Testis (tissue), 2 donors: ENCODE data around the gene DIAPH2.

ENCODE experiments used
- POLR2A ChIP-seq: fragments of 450-650 bp; IDR thresholded peaks from one replicate; pipeline ENCODE4 v1.6.1; 2017; ENCODE audit warnings: antibody characterized with exemption, mild to moderate bottlenecking, moderate library complexity
- TF ChIP-seq, protein P1 (sequence below), 3 experiments: fragments of 450-650 bp in 2 of 3; fragments of 200-600 bp in 1 of 3; sonication (generic) in 1 of 3; IDR thresholded peaks; one replicate each; pipeline ENCODE4 v1.5.1; 2016 to 2019; ENCODE audit warnings: antibody characterized with exemption in 3 of 3, mild to moderate bottlenecking in 2 of 3, moderate library complexity in 1 of 3

DNA sequence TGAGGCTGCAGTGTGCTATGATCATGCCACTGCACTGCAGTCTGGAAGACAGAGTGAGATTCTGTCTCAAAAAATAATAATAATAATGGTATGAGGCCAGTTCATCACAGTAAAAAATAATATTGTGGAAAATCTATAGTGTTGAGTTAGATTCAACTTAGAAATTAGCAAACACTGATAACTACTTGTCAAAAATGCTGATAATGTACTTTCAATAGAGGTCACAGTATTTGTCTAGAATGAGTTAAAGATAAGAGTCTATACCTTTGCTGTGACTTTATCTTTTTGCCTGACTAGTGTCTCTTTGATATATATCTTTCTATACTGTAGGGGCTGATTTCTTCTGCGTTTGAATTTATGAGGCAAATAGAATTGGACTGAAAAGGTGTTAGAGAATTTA, 629.7 kb downstream of the DIAPH2 start:
- no peak for TF ChIP-seq POLR2A
- TF ChIP-seq, protein P1, sequence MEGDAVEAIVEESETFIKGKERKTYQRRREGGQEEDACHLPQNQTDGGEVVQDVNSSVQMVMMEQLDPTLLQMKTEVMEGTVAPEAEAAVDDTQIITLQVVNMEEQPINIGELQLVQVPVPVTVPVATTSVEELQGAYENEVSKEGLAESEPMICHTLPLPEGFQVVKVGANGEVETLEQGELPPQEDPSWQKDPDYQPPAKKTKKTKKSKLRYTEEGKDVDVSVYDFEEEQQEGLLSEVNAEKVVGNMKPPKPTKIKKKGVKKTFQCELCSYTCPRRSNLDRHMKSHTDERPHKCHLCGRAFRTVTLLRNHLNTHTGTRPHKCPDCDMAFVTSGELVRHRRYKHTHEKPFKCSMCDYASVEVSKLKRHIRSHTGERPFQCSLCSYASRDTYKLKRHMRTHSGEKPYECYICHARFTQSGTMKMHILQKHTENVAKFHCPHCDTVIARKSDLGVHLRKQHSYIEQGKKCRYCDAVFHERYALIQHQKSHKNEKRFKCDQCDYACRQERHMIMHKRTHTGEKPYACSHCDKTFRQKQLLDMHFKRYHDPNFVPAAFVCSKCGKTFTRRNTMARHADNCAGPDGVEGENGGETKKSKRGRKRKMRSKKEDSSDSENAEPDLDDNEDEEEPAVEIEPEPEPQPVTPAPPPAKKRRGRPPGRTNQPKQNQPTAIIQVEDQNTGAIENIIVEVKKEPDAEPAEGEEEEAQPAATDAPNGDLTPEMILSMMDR (IDR thresholded peaks at IDR 0.05) = no peak
